ENCODE measurements around the gene SDF4. TPM values are rescaled to one million over a fixed set of nuclear protein-coding genes. Genes with fewer than 3 reads are reported as not detected.

SDF4 gene
- total RNA-seq, 2 experiments from 2014 or later: 109 to 144 TPM

- Mint-ChIP-seq H3K9me3 (ENCODE audit: low read depth) (no peaks in the 10 kb centered on the region), H3K27me3 (peaks cover 3% of the 10 kb centered on the region), H3K4me1 (no peaks in the 10 kb centered on the region), H3K36me3 (no peaks in the 10 kb centered on the region), H3K27ac (no peak overlapping the region), H3K4me3 (no peak overlapping the region)
- CTCF ChIA-PET: no interaction called here
- ATAC-seq (no peak), DNase-seq (no peak)
Measured at GRCh38 chr1:1243266-1243660, 11.5 kb upstream of the SDF4 start.

GRCh38 chr1:1242461-1243265, 10.9 kb upstream of the SDF4 start:
- CTCF ChIA-PET: no interaction called here
- no peak for ATAC-seq
- no peaks in the 10 kb centered on the region for H3K4me1 Mint-ChIP-seq
- no peak overlapping the region for H3K27ac Mint-ChIP-seq
- H3K4me3 Mint-ChIP-seq: no peak overlapping the region
- H3K36me3 Mint-ChIP-seq: no peaks in the 10 kb centered on the region
- H3K9me3 Mint-ChIP-seq (ENCODE audit: low read depth): no peaks in the 10 kb centered on the region
- DNase-seq: no peak
- H3K27me3 Mint-ChIP-seq: peaks cover 3% of the 10 kb centered on the region

- DNase-seq (no peak), ATAC-seq (no peak)
- Mint-ChIP-seq H3K4me1 (no peaks in the 10 kb centered on the region), H3K9me3 (ENCODE audit: low read depth) (no peaks in the 10 kb centered on the region), H3K4me3 (no peak overlapping the region), H3K36me3 (no peaks in the 10 kb centered on the region), H3K27me3 (no peaks in the 10 kb centered on the region), H3K27ac (no peak overlapping the region)
- CTCF ChIA-PET: no interaction called here
Measured at GRCh38 chr1:1241588-1242219, 9.9 kb upstream of the SDF4 start.

- H3K9me3 Mint-ChIP-seq (ENCODE audit: low read depth): no peaks in the 10 kb centered on the region
- H3K27ac Mint-ChIP-seq: no peak overlapping the region
- CTCF ChIA-PET: no interaction called here
- no peaks in the 10 kb centered on the region for H3K4me1 Mint-ChIP-seq
- ATAC-seq: no peak
- H3K4me3 Mint-ChIP-seq: no peak overlapping the region
- H3K27me3 Mint-ChIP-seq: no peaks in the 10 kb centered on the region
- no peaks in the 10 kb centered on the region for H3K36me3 Mint-ChIP-seq
- no peak for DNase-seq
Measured at GRCh38 chr1:1240822-1241587, 9.2 kb upstream of the SDF4 start.

GRCh38 chr1:1240348-1240732, 8.5 kb upstream of the SDF4 start:
- Mint-ChIP-seq H3K27me3 (no peaks in the 10 kb centered on the region), H3K36me3 (no peaks in the 10 kb centered on the region), H3K4me3 (no peak overlapping the region), H3K9me3 (ENCODE audit: low read depth) (no peaks in the 10 kb centered on the region), H3K4me1 (no peaks in the 10 kb centered on the region), H3K27ac (no peak overlapping the region)
- ATAC-seq (no peak), DNase-seq (no peak)
- CTCF ChIA-PET: no interaction called here

GRCh38 chr1:1239614-1240347, 8.0 kb upstream of the SDF4 start:
- H3K9me3 Mint-ChIP-seq (ENCODE audit: low read depth): no peaks in the 10 kb centered on the region
- no peak for DNase-seq
- no peak overlapping the region for H3K4me3 Mint-ChIP-seq
- no peak for ATAC-seq
- no peaks in the 10 kb centered on the region for H3K36me3 Mint-ChIP-seq
- CTCF ChIA-PET: no interaction called here
- no peaks in the 10 kb centered on the region for H3K27me3 Mint-ChIP-seq
- no peak overlapping the region for H3K27ac Mint-ChIP-seq
- no peaks in the 10 kb centered on the region for H3K4me1 Mint-ChIP-seq

GRCh38 chr1:1239227-1239613, 7.4 kb upstream of the SDF4 start:
- CTCF ChIA-PET: no interaction called here
- Mint-ChIP-seq H3K36me3 (peaks cover under 1% of the 10 kb centered on the region), H3K4me1 (peaks cover 6% of the 10 kb centered on the region), H3K9me3 (ENCODE audit: low read depth) (no peaks in the 10 kb centered on the region), H3K4me3 (no peak overlapping the region), H3K27ac (no peak overlapping the region), H3K27me3 (no peaks in the 10 kb centered on the region)
- ATAC-seq (no peak), DNase-seq (no peak)

- Mint-ChIP-seq H3K27me3 (no peaks in the 10 kb centered on the region), H3K4me1 (peaks cover 10% of the 10 kb centered on the region), H3K27ac (no peak overlapping the region), H3K9me3 (ENCODE audit: low read depth) (no peaks in the 10 kb centered on the region), H3K36me3 (peaks cover 2% of the 10 kb centered on the region), H3K4me3 (no peak overlapping the region)
- CTCF ChIA-PET: no interaction called here
- DNase-seq (no peak), ATAC-seq (no peak)
Measured at GRCh38 chr1:1238702-1239178, 6.9 kb upstream of the SDF4 start.

GRCh38 chr1:1237874-1238701, 6.3 kb upstream of the SDF4 start:
- peaks cover 15% of the 10 kb centered on the region for H3K4me1 Mint-ChIP-seq
- H3K27ac Mint-ChIP-seq: no peak overlapping the region
- H3K9me3 Mint-ChIP-seq (ENCODE audit: low read depth): no peaks in the 10 kb centered on the region
- ATAC-seq: no peak
- DNase-seq: no peak
- no peak overlapping the region for H3K4me3 Mint-ChIP-seq
- H3K27me3 Mint-ChIP-seq: no peaks in the 10 kb centered on the region
- peaks cover 6% of the 10 kb centered on the region for H3K36me3 Mint-ChIP-seq
- CTCF ChIA-PET: interaction anchor here (1.1 kb wide), 1 partner anchor 117 kb away, joined by 3 read pairs; no protein-coding TSS in a partner anchor

- Mint-ChIP-seq H3K4me3 (no peak overlapping the region), H3K9me3 (ENCODE audit: low read depth) (no peaks in the 10 kb centered on the region), H3K27ac (no peak overlapping the region), H3K27me3 (no peaks in the 10 kb centered on the region), H3K4me1 (peaks cover 17% of the 10 kb centered on the region), H3K36me3 (peaks cover 6% of the 10 kb centered on the region)
- CTCF ChIA-PET: interaction anchor here (1.1 kb wide), 1 partner anchor 116 kb away, joined by 3 read pairs; no protein-coding TSS in a partner anchor
- no peak for ATAC-seq
- DNase-seq: no peak
Measured at GRCh38 chr1:1236945-1237873, 5.4 kb upstream of the SDF4 start.

- CTCF ChIA-PET: interaction anchor here (0.6 kb wide), 1 partner anchor 205 kb away, joined by 3 read pairs; no protein-coding TSS in a partner anchor
- Mint-ChIP-seq H3K27me3 (no peaks in the 10 kb centered on the region), H3K27ac (no peak overlapping the region), H3K36me3 (peaks cover 6% of the 10 kb centered on the region), H3K4me1 (peaks cover 17% of the 10 kb centered on the region), H3K4me3 (no peak overlapping the region), H3K9me3 (ENCODE audit: low read depth) (no peaks in the 10 kb centered on the region)
- no peak for DNase-seq
- ATAC-seq: no peak
Measured at GRCh38 chr1:1236176-1236763, 4.5 kb upstream of the SDF4 start.

Measured in activated CD8-positive, alpha-beta memory T cell treated with anti-CD3 and anti-CD28 coated beads, Interleukin-2, amount 10 ng/mL, durations not matched to agents 7 days and 5 days (primary cell).